ENCODE measurements around the gene P2RY4. TPM values are rescaled to one million over a fixed set of nuclear protein-coding genes. Genes with fewer than 3 reads are reported as not detected.
"Not testable (repeated sequence)": the region's sequence is repeated elsewhere in the genome, so short reads cannot be mapped to it uniquely, and the experiment has no call there.

Gene P2RY4
- total RNA-seq (2014; rRNA removed; shearing (Covaris generic); ENCODE audit: low replicate concordance), result not detected in 2 replicates

GRCh38 chrX:70260104-70260503, at the start of gene P2RY4:
P2RY4 (minus strand) TSS chrX:70260204; CDS start chrX:70259624, 580 bp downstream.
- no peak for DNase-seq (ENCODE audit: low read depth)
- in situ Hi-C loops (cut with HindIII; ENCODE audit: low pct_unique_long_range_greater_than_20kb, low sequenced_read_pairs), result no loop called here

- DNase-seq (ENCODE audit: low read depth), result no peak
- in situ Hi-C loops (cut with HindIII; ENCODE audit: low pct_unique_long_range_greater_than_20kb, low sequenced_read_pairs), result no loop called here
Observed at GRCh38 chrX:70301716-70302115, 41.7 kb upstream of the P2RY4 start.

- in situ Hi-C loops (cut with HindIII; ENCODE audit: low pct_unique_long_range_greater_than_20kb, low sequenced_read_pairs), result no loop called here
- DNase-seq (ENCODE audit: low read depth), result no peak
Observed at GRCh38 chrX:70293621-70294020, 33.6 kb upstream of the P2RY4 start.

GRCh38 chrX:70292788-70293187, 32.8 kb upstream of the P2RY4 start:
- DNase-seq (ENCODE audit: low read depth), result no peak
- in situ Hi-C loops (cut with HindIII; ENCODE audit: low pct_unique_long_range_greater_than_20kb, low sequenced_read_pairs), result no loop called here

- in situ Hi-C loops (cut with HindIII; ENCODE audit: low pct_unique_long_range_greater_than_20kb, low sequenced_read_pairs), result no loop called here
- DNase-seq (ENCODE audit: low read depth), result peak; percentile 83
Observed at GRCh38 chrX:70289793-70290770, 30.1 kb upstream of the P2RY4 start, which contains the start of the genes KIF4A and PDZD11. KIF4A (plus strand) TSS chrX:70290104; CDS start chrX:70290459, 355 bp downstream. PDZD11 (minus strand) TSS chrX:70289927; CDS start chrX:70289341, 586 bp downstream.

GRCh38 chrX:70289168-70289792, 29.3 kb upstream of the P2RY4 start:
- in situ Hi-C loops (cut with HindIII; ENCODE audit: low pct_unique_long_range_greater_than_20kb, low sequenced_read_pairs), result no loop called here
- no peak for DNase-seq (ENCODE audit: low read depth)

- no peak for DNase-seq (ENCODE audit: low read depth)
- in situ Hi-C loops (cut with HindIII; ENCODE audit: low pct_unique_long_range_greater_than_20kb, low sequenced_read_pairs), result no loop called here
Observed at GRCh38 chrX:70281951-70282350, 21.9 kb upstream of the P2RY4 start, which contains the start of gene RAB41. RAB41 (plus strand) TSS chrX:70282172; CDS start chrX:70282218, 46 bp downstream.

DNA sequence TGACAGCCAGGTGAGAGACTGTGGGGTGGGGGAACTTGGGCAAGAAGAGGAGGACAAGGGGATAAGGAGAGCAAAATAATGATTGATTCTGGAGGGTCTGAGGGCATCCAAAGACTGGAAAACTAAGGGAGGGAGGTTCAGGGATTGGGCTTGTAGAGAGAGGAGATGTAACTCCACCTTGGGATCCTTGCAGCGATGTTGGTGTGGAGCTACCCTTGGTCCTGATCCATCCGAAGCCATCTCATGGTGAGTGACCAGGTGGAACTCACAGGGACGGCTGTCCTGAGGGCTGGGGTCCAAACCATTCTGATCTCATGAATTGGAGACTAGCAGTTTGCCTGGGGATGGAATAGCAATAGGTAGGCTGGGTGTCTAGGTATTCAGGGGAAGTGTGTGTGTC, 20.6 kb upstream of the P2RY4 start:
- DNase-seq (ENCODE audit: low read depth), result no peak
- in situ Hi-C loops (cut with HindIII; ENCODE audit: low pct_unique_long_range_greater_than_20kb, low sequenced_read_pairs), result no loop called here

GRCh38 chrX:70279081-70279480, 19.1 kb upstream of the P2RY4 start:
- DNase-seq (ENCODE audit: low read depth), result no peak
- in situ Hi-C loops (cut with HindIII; ENCODE audit: low pct_unique_long_range_greater_than_20kb, low sequenced_read_pairs), result no loop called here

DNA sequence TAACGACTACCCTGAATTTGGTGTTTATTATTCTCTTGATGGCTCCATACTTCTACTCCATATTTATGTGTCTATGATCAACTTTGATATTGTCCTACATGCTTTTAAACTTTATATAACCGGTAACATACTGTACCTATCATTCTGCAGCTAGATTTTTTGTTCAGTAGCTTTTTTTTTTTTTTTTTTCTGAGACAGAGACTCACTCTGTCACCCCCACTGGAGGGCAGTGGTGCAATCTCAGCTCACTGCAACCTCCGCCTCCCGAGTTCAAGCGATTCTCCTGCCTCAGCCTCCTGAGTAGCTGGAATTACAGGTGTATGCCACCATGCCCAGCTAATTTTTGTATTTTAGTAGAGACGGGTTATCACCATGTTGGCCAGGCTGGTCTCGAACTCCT, 14.0 kb upstream of the P2RY4 start:
- in situ Hi-C loops (cut with HindIII; ENCODE audit: low pct_unique_long_range_greater_than_20kb, low sequenced_read_pairs); DNase-seq (ENCODE audit: low read depth): not testable (repeated sequence)

- no peak for DNase-seq (ENCODE audit: low read depth)
- in situ Hi-C loops (cut with HindIII; ENCODE audit: low pct_unique_long_range_greater_than_20kb, low sequenced_read_pairs), result no loop called here
Observed at GRCh38 chrX:70268034-70268433, 8.0 kb upstream of the P2RY4 start, which contains the start of gene ARR3. ARR3 (plus strand) TSS chrX:70268334; CDS start chrX:70269386, 1,052 bp downstream.

GRCh38 chrX:70264784-70265183, 4.8 kb upstream of the P2RY4 start:
- no peak for DNase-seq (ENCODE audit: low read depth)
- in situ Hi-C loops (cut with HindIII; ENCODE audit: low pct_unique_long_range_greater_than_20kb, low sequenced_read_pairs), result no loop called here

- in situ Hi-C loops (cut with HindIII; ENCODE audit: low pct_unique_long_range_greater_than_20kb, low sequenced_read_pairs), result no loop called here
- DNase-seq (ENCODE audit: low read depth), result peak; percentile 25
Observed at GRCh38 chrX:70262952-70263567, 3.1 kb upstream of the P2RY4 start.

DNA sequence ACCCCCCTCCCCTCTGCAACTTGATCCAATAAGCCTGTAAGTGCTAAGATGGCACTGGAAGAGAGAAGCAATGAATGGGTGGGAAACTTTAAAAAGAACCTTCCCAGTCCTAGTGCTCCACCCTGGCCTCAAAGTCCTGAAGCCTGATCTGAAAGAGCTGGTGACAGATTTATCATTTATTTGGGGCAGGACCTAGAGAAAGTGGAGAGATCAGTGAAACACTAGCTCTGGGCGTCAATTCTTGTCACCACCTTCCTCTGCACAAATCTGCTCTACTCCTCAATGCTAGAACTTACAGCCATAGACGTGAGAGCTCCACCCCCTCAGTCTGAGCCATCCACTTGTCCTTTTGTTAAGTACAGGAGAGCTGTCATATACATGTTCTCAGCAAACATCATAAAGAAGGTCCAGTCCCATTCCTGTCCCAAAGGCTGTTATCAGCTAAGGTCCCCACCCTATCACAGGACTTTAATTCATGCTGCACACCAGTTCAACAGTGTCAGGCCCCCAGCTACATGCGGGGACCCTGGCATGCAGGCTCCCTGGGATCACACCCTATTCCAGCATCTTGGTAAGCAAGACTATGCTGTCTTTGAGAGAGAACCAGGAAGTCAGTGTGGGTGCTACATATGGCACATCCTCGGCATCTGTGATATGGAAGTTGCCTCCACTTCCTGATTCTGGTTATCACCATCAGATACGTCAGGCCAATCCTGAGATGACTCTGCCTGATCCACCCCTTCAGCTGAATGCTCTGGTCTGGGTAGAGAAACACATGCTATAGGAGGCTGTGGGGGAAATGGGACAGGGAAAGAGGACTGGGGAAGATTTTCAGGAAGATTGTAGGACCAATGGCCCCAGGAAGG, 2.3 kb downstream of the P2RY4 start:
- no peak for DNase-seq (ENCODE audit: low read depth)
- in situ Hi-C loops (cut with HindIII; ENCODE audit: low pct_unique_long_range_greater_than_20kb, low sequenced_read_pairs), result no loop called here

GRCh38 chrX:70255452-70255851, 4.6 kb downstream of the P2RY4 start:
- in situ Hi-C loops (cut with HindIII; ENCODE audit: low pct_unique_long_range_greater_than_20kb, low sequenced_read_pairs), result no loop called here
- no peak for DNase-seq (ENCODE audit: low read depth)

- no peak for DNase-seq (ENCODE audit: low read depth)
- in situ Hi-C loops (cut with HindIII; ENCODE audit: low pct_unique_long_range_greater_than_20kb, low sequenced_read_pairs), result no loop called here
Observed at GRCh38 chrX:70254909-70255308, 5.1 kb downstream of the P2RY4 start.

GRCh38 chrX:70254063-70254400, 6.0 kb downstream of the P2RY4 start:
- no peak for DNase-seq (ENCODE audit: low read depth)
- in situ Hi-C loops (cut with HindIII; ENCODE audit: low pct_unique_long_range_greater_than_20kb, low sequenced_read_pairs), result no loop called here
